H9 (cell line): Measurements from ENCODE around the gene OR4D2. TPM values are rescaled to one million over a fixed set of nuclear protein-coding genes. Genes with fewer than 3 reads are reported as not detected.
A peak's percentile ranks its signal among the peaks of the same experiment; 100 is the strongest.

ENCODE experiments used
- DNase-seq: peaks from one replicate; pipeline ENCODE4 v3.0.0-alpha.2; 2017
- H2AFZ ChIP-seq: one replicate; pipeline ENCODE4 v1.6.1; 2013; ENCODE audit warnings: mild to moderate bottlenecking, low read length, control low read depth, moderate library complexity
- H2AK5ac ChIP-seq: 2 replicates; pipeline ENCODE4 v1.6.1; 2013; ENCODE audit warnings: low read length, control low read depth, mixed read lengths; ENCODE audit not compliant: insufficient read length
- H2BK120ac ChIP-seq: one replicate; pipeline ENCODE4 v1.6.1; 2013; ENCODE audit warnings: low read depth, mild to moderate bottlenecking, low read length, control low read depth, inconsistent platforms; ENCODE audit not compliant: poor library complexity, severe bottlenecking
- H2BK12ac ChIP-seq: 2 replicates; pipeline ENCODE4 v1.6.1; 2013; ENCODE audit warnings: low read length, control low read depth, mixed read lengths, low read depth; ENCODE audit not compliant: insufficient read length
- H2BK15ac ChIP-seq: 2 replicates; pipeline ENCODE4 v1.6.1; 2013; ENCODE audit warnings: low read depth, low read length, control low read depth
- H2BK20ac ChIP-seq: one replicate; pipeline ENCODE4 v1.6.1; 2013; ENCODE audit warnings: low read depth, mild to moderate bottlenecking, low read length, control low read depth, inconsistent platforms; ENCODE audit not compliant: poor library complexity, severe bottlenecking
- H2BK5ac ChIP-seq: 2 replicates; pipeline ENCODE4 v1.6.1; 2013; ENCODE audit warnings: low read length, control low read depth, mixed read lengths; ENCODE audit not compliant: insufficient read length
- H3K14ac ChIP-seq: 2 replicates; pipeline ENCODE4 v1.6.1; 2013; ENCODE audit warnings: low read length, control low read depth; ENCODE audit not compliant: insufficient read depth
- H3K18ac ChIP-seq: 2 replicates; pipeline ENCODE4 v1.6.1; 2013; ENCODE audit warnings: low read depth, mild to moderate bottlenecking, mixed read lengths, low read length, control low read depth; ENCODE audit not compliant: insufficient read length
- H3K23ac ChIP-seq: 2 replicates; pipeline ENCODE4 v1.6.1; 2013; ENCODE audit warnings: low read length, control low read depth, mixed read lengths, low read depth; ENCODE audit not compliant: insufficient read length
- H3K23me2 ChIP-seq: 2 replicates; pipeline ENCODE4 v1.6.1; 2013; ENCODE audit warnings: low read depth, mild to moderate bottlenecking, mixed read lengths, low read length, control low read depth; ENCODE audit not compliant: insufficient read length, poor library complexity, severe bottlenecking
- H3K27ac ChIP-seq: 2 replicates; pipeline ENCODE4 v1.5.1; 2013; ENCODE audit warnings: low read length, control low read depth, mixed read lengths, low read depth; ENCODE audit not compliant: insufficient read length
- H3K27me3 ChIP-seq: 2 replicates; pipeline ENCODE4 v1.6.1; 2013; ENCODE audit warnings: low read length, control low read depth, inconsistent platforms; ENCODE audit not compliant: insufficient read depth
- H3K4ac ChIP-seq: 2 replicates; pipeline ENCODE4 v1.6.1; 2013; ENCODE audit warnings: low read depth, mild to moderate bottlenecking, control low read depth, inconsistent platforms, low read length, moderate library complexity
- H3K4me1 ChIP-seq: 2 replicates; pipeline ENCODE4 v1.6.1; 2013; ENCODE audit warnings: low read length, control low read depth, inconsistent platforms; ENCODE audit not compliant: insufficient read depth
- H3K4me2 ChIP-seq: 2 replicates; pipeline ENCODE4 v1.6.1; 2013; ENCODE audit warnings: low read length, control low read depth, mixed read lengths; ENCODE audit not compliant: insufficient read length, insufficient read depth
- H3K56ac ChIP-seq: 2 replicates; pipeline ENCODE4 v1.6.1; 2013; ENCODE audit warnings: low read depth, mild to moderate bottlenecking, mixed read lengths, low read length, control low read depth; ENCODE audit not compliant: insufficient read length
- H3K79me1 ChIP-seq: 2 replicates; pipeline ENCODE4 v1.6.1; 2013; ENCODE audit warnings: low read depth, mild to moderate bottlenecking, moderate library complexity, low read length, control low read depth, inconsistent platforms; ENCODE audit not compliant: insufficient read depth, poor library complexity, severe bottlenecking
- H3K79me2 ChIP-seq: 2 replicates; pipeline ENCODE4 v1.6.1; 2013; ENCODE audit warnings: low read length, control low read depth, inconsistent platforms; ENCODE audit not compliant: insufficient read depth
- H3K9ac ChIP-seq: 2 replicates; pipeline ENCODE4 v1.6.1; 2013; ENCODE audit warnings: low read length, control low read depth, mixed read lengths; ENCODE audit not compliant: insufficient read length; ENCODE audit errors: extremely low read depth
- H3K9me3 ChIP-seq: one replicate; pipeline ENCODE4 v1.6.1; 2013; ENCODE audit warnings: low read depth, low read length, inconsistent platforms; ENCODE audit not compliant: control insufficient read depth
- H3T11ph ChIP-seq: one replicate; pipeline ENCODE4 v1.6.1; 2013; ENCODE audit warnings: mild to moderate bottlenecking, low read length, control low read depth, inconsistent platforms
- H4K20me1 ChIP-seq: one replicate; pipeline ENCODE4 v1.6.1; 2013; ENCODE audit not compliant: control insufficient read depth, insufficient read length, insufficient read depth
- H4K5ac ChIP-seq: 2 replicates; pipeline ENCODE4 v1.6.1; 2013; ENCODE audit warnings: low read depth, mild to moderate bottlenecking, mixed read lengths, low read length, control low read depth; ENCODE audit not compliant: insufficient read length
- H4K8ac ChIP-seq: replicated peaks from 2 replicates; pipeline ENCODE4 v1.6.1; 2013; ENCODE audit warnings: low read length, control low read depth, mixed read lengths, low read depth; ENCODE audit not compliant: insufficient read length
- H4K91ac ChIP-seq: 2 replicates; pipeline ENCODE4 v1.6.1; 2013; ENCODE audit warnings: low read depth, mild to moderate bottlenecking, moderate library complexity, mixed read lengths, low read length, control low read depth; ENCODE audit not compliant: insufficient read length
- H3K27ac Mint-ChIP-seq, 3 experiments: 2 replicates in 2 of 3; 3 replicates in 1 of 3; pipeline ENCODE4 v1.8.0; 2020 to 2021; ENCODE audit warnings: mixed read lengths in 3 of 3, mild to moderate bottlenecking in 1 of 3, moderate library complexity in 1 of 3
- H3K27me3 Mint-ChIP-seq: 2 replicates; pipeline ENCODE4 v1.8.0; 2021; ENCODE audit warnings: low read depth, mild to moderate bottlenecking, moderate library complexity, mixed read lengths
- H3K36me3 Mint-ChIP-seq, 3 experiments: 2 replicates in 2 of 3; 3 replicates in 1 of 3; pipeline ENCODE4 v1.8.0; 2020 to 2021; ENCODE audit warnings: low read depth in 3 of 3, mixed read lengths in 3 of 3; ENCODE audit not compliant: insufficient read depth in 1 of 3
- H3K4me1 Mint-ChIP-seq, 2 experiments: 2 replicates each; pipeline ENCODE4 v1.8.0; 2020; ENCODE audit warnings: mixed read lengths in 2 of 2
- H3K4me3 Mint-ChIP-seq, 2 experiments: 2 replicates in 1 of 2; 3 replicates in 1 of 2; pipeline ENCODE4 v1.8.0; 2020 to 2021; ENCODE audit warnings: mild to moderate bottlenecking in 2 of 2, mixed read lengths in 2 of 2, moderate library complexity in 1 of 2
- H3K9me3 Mint-ChIP-seq, 2 experiments: 2 replicates in 1 of 2; 3 replicates in 1 of 2; pipeline ENCODE4 v1.8.0; 2020; ENCODE audit warnings: mild to moderate bottlenecking in 2 of 2, mixed read lengths in 2 of 2, moderate library complexity in 1 of 2
- WGBS: extraction: QIAGEN DNeasy Blood & Tissue Kit; methylation state at CpG from one replicate; pipeline ENCODE4 v1.1.7; 2013; ENCODE audit warnings: missing lambda C conversion rate, low lambda C conversion rate, mixed read lengths; ENCODE audit not compliant: insufficient read length; ENCODE audit errors: extremely low coverage; 5-methylcytosine and 5-hydroxymethylcytosine counted together
- total RNA-seq: library from RNA; stranded (reverse); gene quantifications from 2 replicates; pipeline ENCODE4 v1.2.1, GENCODE V29; 2021
- TF ChIP-seq, protein P1 (sequence below): fragments of 200-600 bp; sonication (generic); conservative IDR thresholded peaks from 3 replicates; pipeline ENCODE4 v1.8.0; 2021; ENCODE audit warnings: antibody characterized with exemption, mild to moderate bottlenecking

OR4D2 gene
- total RNA-seq, 1 experiment from 2014 or later: not detected

DNA sequence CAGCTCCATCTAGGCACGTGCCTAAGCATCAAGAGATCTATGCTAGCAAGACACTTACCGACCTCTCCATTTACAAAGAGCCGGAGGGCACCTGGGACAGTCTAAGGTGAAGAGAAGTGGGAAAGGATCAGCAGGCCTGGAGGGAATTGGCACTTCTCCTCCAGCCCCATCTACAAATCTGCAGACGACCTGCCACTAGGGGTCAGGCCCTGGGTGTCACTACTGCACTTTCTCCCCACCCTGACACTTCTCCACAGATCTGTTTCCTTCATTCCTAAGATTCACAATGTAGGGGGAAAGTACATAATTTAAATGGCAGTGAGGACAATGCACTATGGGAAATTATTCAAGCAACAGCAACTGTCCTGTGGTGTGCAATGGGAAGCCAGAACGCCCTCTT is 44.1 kb downstream of the OR4D2 start:
- H3K18ac ChIP-seq: no peak overlapping the region
- no peak overlapping the region for H4K8ac ChIP-seq
- no peaks in the 10 kb centered on the region for H3K79me1 ChIP-seq
- H2BK12ac ChIP-seq: no peak overlapping the region
- Mint-ChIP-seq H3K36me3 (peaks cover 9 to 49% (median 44%) of the 10 kb centered on the region in 3 experiments; a peak in 6 of 7 replicates), H3K27me3 (no peaks in the 10 kb centered on the region), H3K4me3 (no peak overlapping the region), H3K27ac (no peak overlapping the region), H3K4me1 (no peaks in the 10 kb centered on the region), H3K9me3 (no peaks in the 10 kb centered on the region)
- H3K4ac ChIP-seq: no peak overlapping the region
- H3K27ac ChIP-seq: no peak overlapping the region
- H2BK5ac ChIP-seq: no peak overlapping the region
- H3K23me2 ChIP-seq: no peaks in the 10 kb centered on the region
- no peak overlapping the region for H3K4me2 ChIP-seq
- H3K23ac ChIP-seq: no peak overlapping the region
- no peaks in the 10 kb centered on the region for H3K27me3 ChIP-seq
- WGBS: no CpG with 5 or more reads among the region's 5 CpGs
- no peak overlapping the region for H2AK5ac ChIP-seq
- no peak overlapping the region for H2BK20ac ChIP-seq
- no peaks in the 10 kb centered on the region for H3K4me1 ChIP-seq
- TF ChIP-seq, protein P1, sequence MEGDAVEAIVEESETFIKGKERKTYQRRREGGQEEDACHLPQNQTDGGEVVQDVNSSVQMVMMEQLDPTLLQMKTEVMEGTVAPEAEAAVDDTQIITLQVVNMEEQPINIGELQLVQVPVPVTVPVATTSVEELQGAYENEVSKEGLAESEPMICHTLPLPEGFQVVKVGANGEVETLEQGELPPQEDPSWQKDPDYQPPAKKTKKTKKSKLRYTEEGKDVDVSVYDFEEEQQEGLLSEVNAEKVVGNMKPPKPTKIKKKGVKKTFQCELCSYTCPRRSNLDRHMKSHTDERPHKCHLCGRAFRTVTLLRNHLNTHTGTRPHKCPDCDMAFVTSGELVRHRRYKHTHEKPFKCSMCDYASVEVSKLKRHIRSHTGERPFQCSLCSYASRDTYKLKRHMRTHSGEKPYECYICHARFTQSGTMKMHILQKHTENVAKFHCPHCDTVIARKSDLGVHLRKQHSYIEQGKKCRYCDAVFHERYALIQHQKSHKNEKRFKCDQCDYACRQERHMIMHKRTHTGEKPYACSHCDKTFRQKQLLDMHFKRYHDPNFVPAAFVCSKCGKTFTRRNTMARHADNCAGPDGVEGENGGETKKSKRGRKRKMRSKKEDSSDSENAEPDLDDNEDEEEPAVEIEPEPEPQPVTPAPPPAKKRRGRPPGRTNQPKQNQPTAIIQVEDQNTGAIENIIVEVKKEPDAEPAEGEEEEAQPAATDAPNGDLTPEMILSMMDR: peak; percentile 56
- H3K79me2 ChIP-seq: no peaks in the 10 kb centered on the region
- no peak overlapping the region for H3K56ac ChIP-seq
- H2AFZ ChIP-seq: no peak overlapping the region
- H3K9me3 ChIP-seq: no peaks in the 10 kb centered on the region
- no peak overlapping the region for H2BK15ac ChIP-seq
- H4K20me1 ChIP-seq: no peaks in the 10 kb centered on the region
- no peak overlapping the region for H2BK120ac ChIP-seq
- H4K5ac ChIP-seq: no peak overlapping the region
- no peak overlapping the region for H3K9ac ChIP-seq
- DNase-seq: no peak
- no peak overlapping the region for H4K91ac ChIP-seq
- no peak overlapping the region for H3K14ac ChIP-seq
- no peak overlapping the region for H3T11ph ChIP-seq
